Colon (tissue), 2 donors: ENCODE results near the gene IL1RL1.
"Not testable (repeated sequence)": the region's sequence is repeated elsewhere in the genome, so short reads cannot be mapped to it uniquely, and the experiment has no call there.

Source experiments
- FAIRE-seq: peaks from 2 replicates; lab custom pipeline; 2012; peaks lifted over from hg19 to GRCh38; lab: Jason Lieb, UNC
- donor health status: control.
- donor health status: control.

The IL1RL1 gene

GRCh38 chr2:102294802-102295489 is 16.4 kb upstream of the IL1RL1 start:
- FAIRE-seq = no peak

DNA sequence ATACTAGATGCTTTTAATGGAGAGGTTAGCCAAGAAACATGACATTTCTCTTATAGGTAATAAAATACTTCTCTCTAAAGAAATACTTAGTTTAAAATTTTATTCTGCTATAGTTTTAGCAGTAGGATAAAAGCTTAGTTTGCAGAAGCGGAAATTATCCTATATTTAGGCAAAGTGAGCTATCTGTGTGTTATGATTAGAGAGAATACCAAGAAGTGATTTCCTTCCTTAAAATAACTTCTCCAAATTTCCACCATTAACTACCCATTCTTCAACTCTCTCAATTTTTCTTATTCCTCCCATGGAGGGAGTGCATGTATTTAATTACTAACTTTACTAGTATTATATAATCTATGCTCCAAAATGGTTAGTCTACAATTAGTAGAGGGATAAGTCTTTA is 15.8 kb upstream of the IL1RL1 start:
- FAIRE-seq = no peak

- no peak for FAIRE-seq
These were observed 14.9 kb upstream of the IL1RL1 start for GRCh38 chr2:102296449-102296848.

DNA sequence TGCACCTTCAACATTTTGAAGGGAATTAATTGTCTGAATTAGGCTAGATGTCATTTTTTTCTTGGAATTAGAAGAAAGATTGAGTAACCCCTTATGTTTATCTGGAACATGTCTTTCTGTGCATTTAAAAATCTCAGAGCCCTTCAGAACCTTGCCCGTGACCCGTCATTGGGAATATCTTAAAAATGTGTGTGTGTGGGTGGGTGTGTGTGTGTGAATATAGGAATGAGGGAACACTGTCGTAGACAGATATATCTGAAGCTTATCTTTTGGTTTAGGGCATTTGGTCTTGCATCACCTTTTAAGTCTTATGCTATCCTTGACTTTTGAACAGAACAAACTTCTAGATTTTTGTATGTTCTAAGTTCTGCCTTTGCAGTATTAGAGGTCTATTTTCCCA is 13.5 kb upstream of the IL1RL1 start:
- no peak for FAIRE-seq

DNA sequence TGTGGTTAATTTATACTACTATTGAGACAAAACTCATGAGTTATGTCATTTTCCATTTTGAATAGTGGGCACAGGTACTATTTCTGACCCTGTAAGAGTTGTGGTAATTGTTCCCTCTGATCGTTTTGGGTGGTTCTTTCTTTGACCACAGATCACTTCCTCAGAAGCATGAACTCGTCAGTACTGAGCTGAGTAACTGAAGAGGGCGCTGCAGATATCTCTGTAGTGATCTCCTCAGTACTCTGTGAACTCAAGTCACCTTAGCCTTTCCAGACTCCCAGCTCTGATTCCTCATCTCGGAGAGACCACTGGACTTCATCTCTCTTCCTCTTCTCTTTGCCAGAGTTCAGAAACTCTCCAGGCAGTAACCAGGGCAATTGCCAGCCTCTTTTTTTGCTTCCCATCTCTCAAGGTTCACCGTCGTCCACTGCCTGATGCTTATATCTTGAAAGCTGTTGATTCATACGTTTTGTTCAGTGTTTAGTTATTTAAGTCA is 9.4 kb upstream of the IL1RL1 start:
- no peak for FAIRE-seq

DNA sequence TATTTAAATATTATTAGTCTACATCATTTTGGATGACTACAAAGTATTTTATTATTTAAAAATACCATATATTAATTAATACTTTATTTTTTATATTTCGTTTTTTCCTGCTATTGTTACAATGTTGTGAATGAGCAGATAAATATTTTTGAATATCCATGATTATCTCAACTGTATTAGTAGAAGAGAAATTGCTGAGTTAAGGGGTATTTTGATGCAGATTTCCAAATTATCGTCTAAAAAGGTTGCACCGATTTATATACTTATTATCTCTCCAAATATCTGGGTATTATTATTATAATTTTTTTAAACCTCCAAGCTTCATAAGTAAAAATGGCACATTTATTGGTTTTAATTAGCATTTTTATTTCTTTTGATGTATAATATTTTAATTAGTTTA is 8.9 kb upstream of the IL1RL1 start:
- peak; percentile 76 for FAIRE-seq

GRCh38 chr2:102303589-102303988 is 7.8 kb upstream of the IL1RL1 start:
- no peak for FAIRE-seq

DNA sequence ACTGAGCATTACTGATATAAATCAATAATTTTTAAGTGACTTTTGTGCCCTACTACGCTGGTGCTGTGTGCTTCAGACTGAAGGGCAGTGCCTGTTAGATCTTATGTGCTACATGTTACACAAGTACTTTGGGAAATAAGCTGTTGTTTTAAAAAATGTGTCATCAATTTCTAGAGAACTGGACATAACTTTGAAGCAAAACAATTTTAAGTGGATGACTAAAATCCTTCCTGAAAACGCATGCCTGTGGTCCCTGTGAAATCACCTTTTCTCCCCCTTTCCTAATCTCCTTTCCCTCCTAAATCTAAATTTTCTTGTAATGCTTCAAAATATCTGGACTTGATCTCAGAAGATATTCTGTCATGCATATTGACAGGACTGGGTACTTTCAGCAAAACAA is 7.1 kb upstream of the IL1RL1 start:
- no peak for FAIRE-seq

- FAIRE-seq = no peak
These were observed 6.4 kb upstream of the IL1RL1 start for GRCh38 chr2:102304711-102305611.

GRCh38 chr2:102306125-102306524 is 5.2 kb upstream of the IL1RL1 start:
- no peak for FAIRE-seq

GRCh38 chr2:102313025-102313424 is 1.7 kb downstream of the IL1RL1 start:
- no peak for FAIRE-seq

GRCh38 chr2:102313471-102313870 is 2.1 kb downstream of the IL1RL1 start:
- FAIRE-seq = no peak

DNA sequence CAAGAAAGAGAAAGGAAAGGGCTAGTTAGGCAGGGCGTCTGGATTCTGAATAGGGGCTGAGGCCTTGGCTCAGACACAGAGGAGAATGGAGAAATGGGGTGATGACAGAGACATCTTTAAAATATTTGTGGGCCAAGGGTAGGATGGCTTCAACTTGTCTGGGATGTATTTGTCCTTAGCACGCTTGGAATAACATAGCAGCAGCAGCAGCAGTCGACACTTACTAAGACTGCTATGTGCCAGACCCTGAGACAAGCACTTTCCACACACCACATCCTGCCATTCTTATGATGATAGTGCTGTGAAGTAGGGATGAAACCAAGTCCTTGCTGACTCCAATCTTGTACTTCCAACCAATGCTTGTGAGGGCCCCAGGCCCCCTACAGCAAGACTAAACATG is 2.6 kb downstream of the IL1RL1 start:
- no peak for FAIRE-seq

- no peak for FAIRE-seq
These were observed 4.6 kb downstream of the IL1RL1 start for GRCh38 chr2:102315921-102316320.

DNA sequence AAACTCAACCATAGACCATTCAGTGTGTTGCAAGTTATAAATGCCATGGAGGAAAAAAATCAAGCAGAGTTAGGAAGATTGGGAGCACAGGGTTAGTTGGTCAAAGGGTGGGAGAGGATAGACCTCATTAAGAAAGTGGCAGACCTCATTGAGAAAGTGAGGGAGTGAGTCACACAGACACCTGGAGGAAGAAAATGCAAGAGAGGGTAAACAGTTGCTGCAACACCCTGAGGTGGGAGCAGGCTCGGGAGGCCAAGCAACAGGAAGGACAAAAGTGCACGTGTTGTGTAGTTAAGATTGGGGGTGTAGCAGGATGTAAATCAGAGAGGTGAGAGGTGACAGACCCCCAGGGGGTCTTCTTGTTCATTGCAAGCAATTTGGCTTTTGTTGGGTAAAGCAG is 6.4 kb downstream of the IL1RL1 start:
- no peak for FAIRE-seq

GRCh38 chr2:102318437-102318836 is 7.1 kb downstream of the IL1RL1 start:
- FAIRE-seq = no peak

- no peak for FAIRE-seq
These were observed 10.8 kb downstream of the IL1RL1 start for GRCh38 chr2:102321941-102322719.

GRCh38 chr2:102324914-102325313 is 13.6 kb downstream of the IL1RL1 start:
- not testable (repeated sequence) for FAIRE-seq

DNA sequence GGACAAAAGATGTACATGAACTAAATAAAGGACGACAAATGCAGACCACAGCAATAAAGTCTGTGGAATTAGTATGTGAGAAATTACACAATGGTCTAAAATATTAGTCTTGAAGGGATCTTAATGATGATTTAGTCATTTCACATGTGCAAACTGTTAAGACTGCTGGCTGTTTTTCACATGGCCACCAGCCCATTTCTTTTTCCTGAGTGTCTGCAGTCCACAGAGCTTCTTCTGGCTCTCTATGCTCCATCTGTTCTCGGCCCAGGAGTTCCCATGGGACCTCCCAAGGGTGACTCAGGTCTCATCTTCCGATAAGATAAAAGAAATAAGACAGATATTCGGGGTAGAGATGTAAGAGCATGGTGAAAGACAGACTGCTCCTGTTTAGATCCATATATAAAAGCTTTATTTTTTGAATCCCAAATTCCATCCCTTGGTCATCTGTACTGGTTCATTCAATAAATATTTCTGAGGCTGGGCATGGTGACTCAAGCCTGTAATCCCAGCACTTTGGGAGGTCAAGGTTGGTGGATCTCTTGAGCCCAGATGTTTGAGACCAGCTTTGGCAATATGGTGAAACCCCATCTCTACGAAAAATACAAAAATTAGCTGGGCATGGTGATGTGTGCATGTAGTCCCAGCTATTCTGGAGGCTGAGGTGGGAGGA is 20.1 kb downstream of the IL1RL1 start:
- FAIRE-seq = no peak

- FAIRE-seq = no peak
These were observed 23.1 kb downstream of the IL1RL1 start for GRCh38 chr2:102334486-102334885.

DNA sequence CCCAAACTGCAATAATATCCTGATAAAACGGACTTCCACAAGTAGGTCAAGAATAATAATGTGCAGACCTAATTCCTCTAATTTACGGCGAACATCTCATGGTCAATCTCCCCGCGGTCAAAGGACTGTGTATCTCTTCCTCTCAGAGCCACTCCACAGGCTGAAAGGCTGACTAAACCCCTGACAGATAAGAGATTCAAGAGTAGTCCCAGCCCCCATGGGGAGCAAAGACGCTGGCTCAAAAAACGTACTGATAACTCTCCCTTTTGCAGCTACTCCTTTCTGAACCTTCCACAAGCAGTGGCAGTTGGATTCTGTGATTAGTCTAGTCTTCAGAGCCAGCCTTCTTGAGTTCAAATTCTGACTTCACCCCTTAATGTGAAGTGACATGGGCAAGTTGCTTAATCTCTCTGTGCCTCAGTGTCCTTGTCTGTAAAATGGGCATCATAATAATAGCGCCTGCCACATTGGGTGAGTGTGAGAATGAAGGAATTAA is 24.6 kb downstream of the IL1RL1 start:
- no peak for FAIRE-seq

GRCh38 chr2:102336502-102336945 is 25.2 kb downstream of the IL1RL1 start:
- FAIRE-seq = no peak
